ENCODE data around the gene C22orf23. TPM values are rescaled to one million over a fixed set of nuclear protein-coding genes. Genes with fewer than 3 reads are reported as not detected.

Gene C22orf23
- total and polyA plus RNA-seq, 4 donors = 0.18 TPM; not detected in 3

DNA sequence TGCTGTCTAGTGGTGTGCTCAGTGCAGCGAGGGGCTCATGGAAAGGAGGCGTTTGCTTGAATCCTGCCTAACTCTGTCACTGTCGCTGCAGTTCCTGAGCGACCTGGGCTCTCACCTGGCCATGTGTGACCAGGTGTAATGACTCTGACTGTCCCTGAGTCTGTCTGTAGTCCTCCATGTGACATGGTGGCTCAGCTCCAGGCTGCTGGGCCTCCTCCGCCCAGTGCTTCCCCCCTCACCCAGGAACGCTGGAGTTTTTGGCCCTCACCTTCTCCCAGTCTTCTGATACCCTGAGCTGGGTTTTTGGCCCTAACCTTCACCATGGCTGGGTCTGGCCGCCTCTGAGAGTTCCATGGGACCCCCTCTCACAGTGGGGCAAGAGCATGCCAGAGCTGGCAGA is 27.0 kb downstream of the C22orf23 start:
- DNase-seq (no peak), ATAC-seq (ENCODE audit: low FRiP score) (no peak)
- H3K27ac ChIP-seq (ENCODE audit: low read depth in 1 of 2, low read length in 2 of 2) = no peak overlapping the region
- intact Hi-C loops (cut with DNase I) = no loop called here
- H3K36me3 ChIP-seq (ENCODE audit: control insufficient read depth in 1 of 2, insufficient read depth in 2 of 2, low read length in 1 of 2) = peaks cover 0 to 12% of the 10 kb centered on the region in 2 donors
- no peak overlapping the region for H3K4me3 ChIP-seq (ENCODE audit: low read length in 2 of 2)
- H3K27me3 ChIP-seq (ENCODE audit: control insufficient read depth in 1 of 2, insufficient read depth in 2 of 2, low read length in 1 of 2) = no peaks in the 10 kb centered on the region
- WGBS, 2 donors = 91 to 94% methylated on average over 7 of the region's 7 CpGs
- no peaks in the 10 kb centered on the region for H3K9me3 ChIP-seq (ENCODE audit: control insufficient read depth, low read length)
- H3K4me1 ChIP-seq (ENCODE audit: control insufficient read depth in 1 of 2, insufficient read depth in 2 of 2, low read length in 2 of 2) = no peaks in the 10 kb centered on the region

DNA sequence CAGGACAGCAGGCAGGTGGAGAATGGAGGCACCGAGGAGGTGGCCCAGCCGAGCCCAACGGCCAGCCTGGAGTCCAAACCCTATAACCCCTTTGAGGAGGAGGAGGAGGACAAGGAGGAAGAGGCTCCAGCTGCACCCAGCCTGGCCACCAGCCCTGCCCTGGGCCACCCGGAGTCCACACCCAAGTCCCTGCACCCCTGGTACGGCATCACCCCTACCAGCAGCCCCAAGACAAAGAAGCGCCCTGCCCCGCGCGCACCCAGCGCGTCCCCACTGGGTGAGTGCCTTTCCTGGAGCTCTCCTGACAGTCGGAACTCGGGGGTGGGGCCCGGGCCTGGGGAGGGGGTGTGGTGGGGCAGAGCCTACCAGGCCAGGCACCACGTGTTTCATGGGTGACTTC is 27.6 kb downstream of the C22orf23 start:
- DNase-seq (no peak), ATAC-seq (ENCODE audit: low FRiP score) (peak; percentile 8)
- peaks cover 0 to 12% of the 10 kb centered on the region in 2 donors for H3K36me3 ChIP-seq (ENCODE audit: control insufficient read depth in 1 of 2, insufficient read depth in 2 of 2, low read length in 1 of 2)
- 86 to 93% methylated on average over 15 of the region's 15 CpGs for WGBS, 2 donors
- no peaks in the 10 kb centered on the region for H3K4me1 ChIP-seq (ENCODE audit: control insufficient read depth in 1 of 2, insufficient read depth in 2 of 2, low read length in 2 of 2)
- H3K9me3 ChIP-seq (ENCODE audit: control insufficient read depth, low read length) = no peaks in the 10 kb centered on the region
- intact Hi-C loops (cut with DNase I) = no loop called here
- no peaks in the 10 kb centered on the region for H3K27me3 ChIP-seq (ENCODE audit: control insufficient read depth in 1 of 2, insufficient read depth in 2 of 2, low read length in 1 of 2)
- H3K4me3 ChIP-seq (ENCODE audit: low read length in 2 of 2) = no peak overlapping the region
- no peak overlapping the region for H3K27ac ChIP-seq (ENCODE audit: low read depth in 1 of 2, low read length in 2 of 2)

DNA sequence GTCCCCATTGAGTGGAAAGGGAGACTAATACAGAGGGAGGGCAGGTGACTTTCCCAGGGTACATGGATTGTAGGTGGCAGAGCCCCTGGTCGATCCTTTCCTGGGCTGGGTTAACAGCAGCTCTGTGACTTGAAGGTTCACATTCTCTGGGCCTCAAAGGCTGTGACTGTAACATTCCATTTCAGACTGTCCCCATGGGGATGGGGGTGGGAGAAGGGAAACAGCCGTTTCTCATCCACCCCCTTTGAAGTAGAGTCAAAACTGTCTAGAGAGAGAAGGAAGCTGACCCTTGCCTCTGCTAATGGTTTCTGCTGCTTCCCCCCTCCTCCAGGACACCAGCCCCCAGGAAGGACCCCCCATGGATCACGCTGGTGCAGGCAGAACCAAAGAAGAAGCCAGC is 28.1 kb downstream of the C22orf23 start:
- WGBS, 2 donors = 43 to 62% methylated on average over 3 of the region's 3 CpGs
- Histone ChIP-seq H3K36me3 (ENCODE audit: control insufficient read depth in 1 of 2, insufficient read depth in 2 of 2, low read length in 1 of 2) (peaks cover 0 to 12% of the 10 kb centered on the region in 2 donors), H3K9me3 (ENCODE audit: control insufficient read depth, low read length) (no peaks in the 10 kb centered on the region), H3K27me3 (ENCODE audit: control insufficient read depth in 1 of 2, insufficient read depth in 2 of 2, low read length in 1 of 2) (no peaks in the 10 kb centered on the region), H3K4me3 (ENCODE audit: low read length in 2 of 2) (no peak overlapping the region), H3K4me1 (ENCODE audit: control insufficient read depth in 1 of 2, insufficient read depth in 2 of 2, low read length in 2 of 2) (no peaks in the 10 kb centered on the region), H3K27ac (ENCODE audit: low read depth in 1 of 2, low read length in 2 of 2) (no peak overlapping the region)
- no peak for ATAC-seq (ENCODE audit: low FRiP score)
- no peak for DNase-seq
- intact Hi-C loops (cut with DNase I) = no loop called here

- WGBS, 2 donors = 90 to 92% methylated on average over 18 of the region's 18 CpGs
- H3K27ac ChIP-seq (ENCODE audit: low read depth in 1 of 2, low read length in 2 of 2) = no peak overlapping the region
- intact Hi-C loops (cut with DNase I) = no loop called here
- H3K27me3 ChIP-seq (ENCODE audit: control insufficient read depth in 1 of 2, insufficient read depth in 2 of 2, low read length in 1 of 2) = no peaks in the 10 kb centered on the region
- H3K4me1 ChIP-seq (ENCODE audit: control insufficient read depth in 1 of 2, insufficient read depth in 2 of 2, low read length in 2 of 2) = no peaks in the 10 kb centered on the region
- H3K36me3 ChIP-seq (ENCODE audit: control insufficient read depth in 1 of 2, insufficient read depth in 2 of 2, low read length in 1 of 2) = peaks cover 0 to 12% of the 10 kb centered on the region in 2 donors
- no peak overlapping the region for H3K4me3 ChIP-seq (ENCODE audit: low read length in 2 of 2)
- ATAC-seq (ENCODE audit: low FRiP score) (no peak), DNase-seq (no peak)
- no peaks in the 10 kb centered on the region for H3K9me3 ChIP-seq (ENCODE audit: control insufficient read depth, low read length)
Observed at GRCh38 chr22:37924386-37925065, 28.9 kb downstream of the C22orf23 start.

- Histone ChIP-seq H3K27ac (ENCODE audit: low read depth in 1 of 2, low read length in 2 of 2) (no peak overlapping the region), H3K4me3 (ENCODE audit: low read length in 2 of 2) (no peak overlapping the region), H3K27me3 (ENCODE audit: control insufficient read depth in 1 of 2, insufficient read depth in 2 of 2, low read length in 1 of 2) (no peaks in the 10 kb centered on the region), H3K9me3 (ENCODE audit: control insufficient read depth, low read length) (no peaks in the 10 kb centered on the region), H3K36me3 (ENCODE audit: control insufficient read depth in 1 of 2, insufficient read depth in 2 of 2, low read length in 1 of 2) (peaks cover 0 to 13% of the 10 kb centered on the region in 2 donors), H3K4me1 (ENCODE audit: control insufficient read depth in 1 of 2, insufficient read depth in 2 of 2, low read length in 2 of 2) (no peaks in the 10 kb centered on the region)
- DNase-seq (no peak), ATAC-seq (ENCODE audit: low FRiP score) (no peak)
- intact Hi-C loops (cut with DNase I) = no loop called here
- 89 to 90% methylated on average over 4 of the region's 4 CpGs for WGBS, 2 donors
Observed at GRCh38 chr22:37923927-37924326, 29.5 kb downstream of the C22orf23 start.

GRCh38 chr22:37922191-37922590 is 31.2 kb downstream of the C22orf23 start:
- H3K27ac ChIP-seq (ENCODE audit: low read depth in 1 of 2, low read length in 2 of 2) = no peak overlapping the region
- intact Hi-C loops (cut with DNase I) = no loop called here
- H3K4me1 ChIP-seq (ENCODE audit: control insufficient read depth in 1 of 2, insufficient read depth in 2 of 2, low read length in 2 of 2) = no peaks in the 10 kb centered on the region

DNA sequence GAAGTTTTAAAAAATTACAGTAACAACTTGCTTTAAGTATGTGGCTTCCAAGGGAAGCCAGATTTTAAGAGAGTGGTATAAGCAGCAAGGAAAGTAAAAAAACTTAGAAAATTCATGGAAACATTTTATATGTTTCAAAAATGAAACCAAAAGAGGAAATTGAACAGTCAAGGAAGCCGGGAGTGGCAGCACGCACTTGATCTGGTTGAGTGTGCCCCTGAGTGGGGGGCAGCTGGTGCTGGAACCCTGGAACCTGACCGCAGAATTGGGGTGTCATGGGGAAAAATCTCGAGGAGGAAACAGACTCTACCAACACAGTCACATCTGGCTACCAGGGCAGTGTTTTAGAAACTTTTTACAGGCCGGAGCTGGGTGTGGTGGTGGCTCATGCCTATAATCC is 33.3 kb downstream of the C22orf23 start:
- Histone ChIP-seq H3K27me3 (ENCODE audit: control insufficient read depth in 1 of 2, insufficient read depth in 2 of 2, low read length in 1 of 2) (no peaks in the 10 kb centered on the region), H3K4me1 (ENCODE audit: control insufficient read depth in 1 of 2, insufficient read depth in 2 of 2, low read length in 2 of 2) (no peaks in the 10 kb centered on the region), H3K27ac (ENCODE audit: low read depth in 1 of 2, low read length in 2 of 2) (no peak overlapping the region), H3K9me3 (ENCODE audit: control insufficient read depth, low read length) (no peaks in the 10 kb centered on the region), H3K36me3 (ENCODE audit: control insufficient read depth in 1 of 2, insufficient read depth in 2 of 2, low read length in 1 of 2) (peaks cover 0 to 15% of the 10 kb centered on the region in 2 donors), H3K4me3 (ENCODE audit: low read length in 2 of 2) (no peak overlapping the region)
- 86 to 92% methylated on average over 5 of the region's 5 CpGs for WGBS, 2 donors
- intact Hi-C loops (cut with DNase I) = no loop called here
- no peak for ATAC-seq (ENCODE audit: low FRiP score)
- DNase-seq = no peak

More at GRCh38 chr22:37922191-37922590, 31.2 kb downstream of the C22orf23 start:
- H3K36me3 ChIP-seq (ENCODE audit: control insufficient read depth in 1 of 2, insufficient read depth in 2 of 2, low read length in 1 of 2) = peaks cover 0 to 17% of the 10 kb centered on the region in 2 donors
- WGBS, 2 donors = 91 to 93% methylated on average over 11 of the region's 11 CpGs
- no peak for DNase-seq
- H3K27me3 ChIP-seq (ENCODE audit: control insufficient read depth in 1 of 2, insufficient read depth in 2 of 2, low read length in 1 of 2) = no peaks in the 10 kb centered on the region
- no peak for ATAC-seq (ENCODE audit: low FRiP score)
- H3K4me3 ChIP-seq (ENCODE audit: low read length in 2 of 2) = no peak overlapping the region
- H3K9me3 ChIP-seq (ENCODE audit: control insufficient read depth, low read length) = no peaks in the 10 kb centered on the region

- DNase-seq (no peak), ATAC-seq (ENCODE audit: low FRiP score) (no peak)
- peaks cover 0 to 13% of the 10 kb centered on the region in 2 donors for H3K36me3 ChIP-seq (ENCODE audit: control insufficient read depth in 1 of 2, insufficient read depth in 2 of 2, low read length in 1 of 2)
Observed at GRCh38 chr22:37918580-37919270, 34.7 kb downstream of the C22orf23 start.

More at GRCh38 chr22:37918580-37919270, 34.7 kb downstream of the C22orf23 start:
- 89 to 94% methylated on average over 24 to 25 of the region's 25 CpGs for WGBS, 2 donors
- no peak overlapping the region for H3K27ac ChIP-seq (ENCODE audit: low read depth in 1 of 2, low read length in 2 of 2)
- H3K9me3 ChIP-seq (ENCODE audit: control insufficient read depth, low read length) = no peaks in the 10 kb centered on the region
- H3K4me3 ChIP-seq (ENCODE audit: low read length in 2 of 2) = no peak overlapping the region
- no peaks in the 10 kb centered on the region for H3K27me3 ChIP-seq (ENCODE audit: control insufficient read depth in 1 of 2, insufficient read depth in 2 of 2, low read length in 1 of 2)
- intact Hi-C loops (cut with DNase I) = no loop called here
- no peaks in the 10 kb centered on the region for H3K4me1 ChIP-seq (ENCODE audit: control insufficient read depth in 1 of 2, insufficient read depth in 2 of 2, low read length in 2 of 2)
